OCI-LY7 (cell line): Measurements from ENCODE around the gene HLCS. TPM values are rescaled to one million over a fixed set of nuclear protein-coding genes. Genes with fewer than 3 reads are reported as not detected.
A peak's percentile ranks its signal among the peaks of the same experiment; 100 is the strongest.
"Not testable (repeated sequence)": the region's sequence is repeated elsewhere in the genome, so short reads cannot be mapped to it uniquely, and the experiment has no call there.

Source experiments
- BruUV-seq: library from RNA; stranded (reverse); fragments of 400-500 nt; replicated peaks from 2 replicates; lab custom pipeline; 2021; lab: Mats Ljungman, UMichigan
- CTCF ChIA-PET: fragments of 300-600 bp; sonication (Branson Sonifier 250); formaldehyde crosslinking; loops from one replicate; lab custom pipeline; 2022; ENCODE audit warnings: antibody characterized with exemption; ENCODE audit not compliant: unreplicated experiment; lab: Charles Lee
- POLR2A ChIA-PET: fragments of 300-600 bp; sonication (Branson Sonifier 250); formaldehyde crosslinking; loops from one replicate; lab custom pipeline; 2022; ENCODE audit warnings: antibody characterized with exemption; lab: Charles Lee
- DNase-seq: peaks from one replicate; pipeline ENCODE4 v3.0.0-alpha.2; 2015; ENCODE audit warnings: low spot score
- H2AFZ ChIP-seq: fragments of 200-600 bp; sonication (generic), shearing (Covaris generic); 2 replicates; pipeline ENCODE4 v1.6.1; 2014; ENCODE audit warnings: mild to moderate bottlenecking, antibody characterized with exemption, low read length, moderate library complexity
- H3K27ac ChIP-seq: fragments of 200-600 bp; sonication (generic); 2 replicates; pipeline ENCODE4 v1.5.1; 2014; ENCODE audit warnings: mixed run types, low read depth, mild to moderate bottlenecking, moderate library complexity, low read length, inconsistent platforms; ENCODE audit not compliant: poor library complexity, severe bottlenecking
- H3K36me3 ChIP-seq: fragments of 200-600 bp; sonication (generic); 2 replicates; pipeline ENCODE4 v1.6.1; 2014; ENCODE audit warnings: mild to moderate bottlenecking, antibody characterized with exemption, low read length, moderate library complexity, mixed read lengths; ENCODE audit not compliant: insufficient read depth
- H3K4me1 ChIP-seq: fragments of 200-600 bp; sonication (generic); 2 replicates; pipeline ENCODE4 v1.5.1; 2014; ENCODE audit warnings: mild to moderate bottlenecking, low read length; ENCODE audit not compliant: insufficient read depth, poor library complexity, severe bottlenecking
- H3K4me2 ChIP-seq: fragments of 200-600 bp; sonication (generic); 2 replicates; pipeline ENCODE4 v1.6.1; 2014; ENCODE audit warnings: mild to moderate bottlenecking, low read length
- H3K4me3 ChIP-seq: fragments of 200-600 bp; sonication (generic); 2 replicates; pipeline ENCODE4 v1.5.1; 2014; ENCODE audit warnings: mild to moderate bottlenecking, low read depth, low read length; ENCODE audit not compliant: poor library complexity, severe bottlenecking
- H3K79me2 ChIP-seq: fragments of 200-600 bp; sonication (generic); 2 replicates; pipeline ENCODE4 v1.6.1; 2016; ENCODE audit warnings: low read depth, mild to moderate bottlenecking, low read length, moderate library complexity, mixed read lengths; ENCODE audit not compliant: insufficient read depth
- H3K9me2 ChIP-seq: fragments of 200-600 bp; sonication (generic); 2 replicates; pipeline ENCODE4 v1.6.1; 2016; ENCODE audit warnings: mild to moderate bottlenecking, low read length, mixed read lengths; ENCODE audit not compliant: insufficient read depth
- H3K9me3 ChIP-seq: fragments of 200-600 bp; sonication (generic); 2 replicates; pipeline ENCODE4 v1.6.1; 2014; ENCODE audit warnings: mild to moderate bottlenecking, mixed run types, low read length, mixed read lengths
- H4K20me1 ChIP-seq: fragments of 200-600 bp; sonication (generic); 2 replicates; pipeline ENCODE4 v1.6.1; 2014; ENCODE audit warnings: mild to moderate bottlenecking, antibody characterized with exemption, low read length, moderate library complexity, mixed read lengths; ENCODE audit not compliant: insufficient read depth
- EZH2phosphoT487 ChIP-seq: fragments of 200-600 bp; sonication (generic); IDR thresholded peaks from 2 replicates; pipeline ENCODE4 v1.6.1; 2018; ENCODE audit warnings: low read depth, borderline replicate concordance, mild to moderate bottlenecking, mixed run types, antibody characterized with exemption, low read length, moderate library complexity, mixed read lengths
- intact Hi-C: fragments of 100-400 bp; cut with micrococcal nuclease; formaldehyde crosslinking; loops from one replicate; pipeline ENCODE4 v1.10.0; 2022; ENCODE audit not compliant: unreplicated experiment
- total RNA-seq, 2 experiments: library from RNA; depleted of rRNA in 1 of 2; stranded (reverse); fragments of >200 nt in 1 of 2; shearing (Covaris generic) in 1 of 2; gene quantifications; 2 replicates each; pipeline ENCODE4 v1.2.3, GENCODE V29; 2014 to 2022
- TF ChIP-seq, protein P1 (sequence below): fragments of 200-600 bp; sonication (generic); conservative IDR thresholded peaks from 2 replicates; pipeline ENCODE4 v1.5.1; 2014; ENCODE audit warnings: mild to moderate bottlenecking, antibody characterized with exemption, low read length, moderate library complexity, mixed read lengths

HLCS gene
- total RNA-seq, 2 experiments from 2014 or later = 12.0 to 20.9 TPM

GRCh38 chr21:37001441-37001840 is 35.0 kb upstream of the HLCS start:
- CTCF ChIA-PET = no interaction called here
- H2AFZ ChIP-seq = peak overlapping the region; percentile 92
- POLR2A ChIA-PET = interaction anchor here (0.7 kb wide), 1 partner anchor 487 kb away, joined by 4 read pairs; no protein-coding TSS in a partner anchor

GRCh38 chr21:37000381-37000780 is 33.9 kb upstream of the HLCS start:
- no peak for DNase-seq
- no peak overlapping the region for H2AFZ ChIP-seq
- no peak for TF ChIP-seq EZH2phosphoT487
- TF ChIP-seq, protein P1, sequence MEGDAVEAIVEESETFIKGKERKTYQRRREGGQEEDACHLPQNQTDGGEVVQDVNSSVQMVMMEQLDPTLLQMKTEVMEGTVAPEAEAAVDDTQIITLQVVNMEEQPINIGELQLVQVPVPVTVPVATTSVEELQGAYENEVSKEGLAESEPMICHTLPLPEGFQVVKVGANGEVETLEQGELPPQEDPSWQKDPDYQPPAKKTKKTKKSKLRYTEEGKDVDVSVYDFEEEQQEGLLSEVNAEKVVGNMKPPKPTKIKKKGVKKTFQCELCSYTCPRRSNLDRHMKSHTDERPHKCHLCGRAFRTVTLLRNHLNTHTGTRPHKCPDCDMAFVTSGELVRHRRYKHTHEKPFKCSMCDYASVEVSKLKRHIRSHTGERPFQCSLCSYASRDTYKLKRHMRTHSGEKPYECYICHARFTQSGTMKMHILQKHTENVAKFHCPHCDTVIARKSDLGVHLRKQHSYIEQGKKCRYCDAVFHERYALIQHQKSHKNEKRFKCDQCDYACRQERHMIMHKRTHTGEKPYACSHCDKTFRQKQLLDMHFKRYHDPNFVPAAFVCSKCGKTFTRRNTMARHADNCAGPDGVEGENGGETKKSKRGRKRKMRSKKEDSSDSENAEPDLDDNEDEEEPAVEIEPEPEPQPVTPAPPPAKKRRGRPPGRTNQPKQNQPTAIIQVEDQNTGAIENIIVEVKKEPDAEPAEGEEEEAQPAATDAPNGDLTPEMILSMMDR = peak; percentile 32; the same call in 1 of the 2 replicates
- no peaks in the 10 kb centered on the region for H4K20me1 ChIP-seq
- no peaks in the 10 kb centered on the region for H3K9me3 ChIP-seq
- H3K4me3 ChIP-seq = no peak overlapping the region
- H3K36me3 ChIP-seq = no peaks in the 10 kb centered on the region
- CTCF ChIA-PET = no interaction called here
- peaks cover 6% of the 10 kb centered on the region for H3K4me1 ChIP-seq
- no TSS peak for BruUV-seq
- intact Hi-C loops = no loop called here
- no peak overlapping the region for H3K27ac ChIP-seq
- POLR2A ChIA-PET = no interaction called here
- no peaks in the 10 kb centered on the region for H3K79me2 ChIP-seq
- no peaks in the 10 kb centered on the region for H3K9me2 ChIP-seq
- H3K4me2 ChIP-seq = no peak overlapping the region

More at GRCh38 chr21:37001441-37001840, 35.0 kb upstream of the HLCS start:
- no peaks in the 10 kb centered on the region for H3K79me2 ChIP-seq
- H3K4me1 ChIP-seq = peaks cover 6% of the 10 kb centered on the region
- TF ChIP-seq, protein P1 = no peak
- no peak for TF ChIP-seq EZH2phosphoT487
- H3K9me3 ChIP-seq = no peaks in the 10 kb centered on the region
- H3K4me2 ChIP-seq = peak overlapping the region; percentile 34; the same call in 1 of the 2 replicates
- intact Hi-C loops = no loop called here
- DNase-seq = no peak
- H3K9me2 ChIP-seq = no peaks in the 10 kb centered on the region
- no TSS peak for BruUV-seq
- no peaks in the 10 kb centered on the region for H4K20me1 ChIP-seq
- H3K4me3 ChIP-seq = no peak overlapping the region
- no peaks in the 10 kb centered on the region for H3K36me3 ChIP-seq
- H3K27ac ChIP-seq = no peak overlapping the region

- Histone ChIP-seq H4K20me1 (no peaks in the 10 kb centered on the region), H3K36me3 (no peaks in the 10 kb centered on the region), H3K9me3 (no peaks in the 10 kb centered on the region), H3K4me1 (peaks cover 11% of the 10 kb centered on the region), H2AFZ (no peak overlapping the region), H3K79me2 (no peaks in the 10 kb centered on the region), H3K27ac (no peak overlapping the region), H3K9me2 (no peaks in the 10 kb centered on the region), H3K4me2 (no peak overlapping the region), H3K4me3 (no peak overlapping the region)
- TF ChIP-seq, protein P1 = no peak
- no peak for TF ChIP-seq EZH2phosphoT487
- POLR2A ChIA-PET = no interaction called here
- CTCF ChIA-PET = no interaction called here
- DNase-seq = no peak
- no TSS peak for BruUV-seq
- intact Hi-C loops = no loop called here
Observed at GRCh38 chr21:36999131-36999898, 32.8 kb upstream of the HLCS start.

- H3K4me2 ChIP-seq, DNase-seq, POLR2A ChIA-PET, H3K27ac ChIP-seq, H3K36me3 ChIP-seq, H3K4me1 ChIP-seq, H3K9me2 ChIP-seq, H3K79me2 ChIP-seq, H3K4me3 ChIP-seq, intact Hi-C loops, CTCF ChIA-PET, H3K9me3 ChIP-seq, H4K20me1 ChIP-seq, BruUV-seq: not testable (repeated sequence)
- H2AFZ ChIP-seq = peak overlapping the region; percentile 64; the same call in 1 of the 2 replicates
Observed at GRCh38 chr21:36995285-36995684, 28.8 kb upstream of the HLCS start.
